Measurements from ENCODE around the gene OR51S1. TPM values are rescaled to one million over a fixed set of nuclear protein-coding genes. Genes with fewer than 3 reads are reported as not detected.
A peak's percentile ranks its signal among the peaks of the same experiment; 100 is the strongest.
"Not testable (repeated sequence)": the region's sequence is repeated elsewhere in the genome, so short reads cannot be mapped to it uniquely, and the experiment has no call there.

The OR51S1 gene
- total and polyA plus RNA-seq, 12 donors, result not detected

- ATAC-seq, result no peak
- TF ChIP-seq, protein P1, sequence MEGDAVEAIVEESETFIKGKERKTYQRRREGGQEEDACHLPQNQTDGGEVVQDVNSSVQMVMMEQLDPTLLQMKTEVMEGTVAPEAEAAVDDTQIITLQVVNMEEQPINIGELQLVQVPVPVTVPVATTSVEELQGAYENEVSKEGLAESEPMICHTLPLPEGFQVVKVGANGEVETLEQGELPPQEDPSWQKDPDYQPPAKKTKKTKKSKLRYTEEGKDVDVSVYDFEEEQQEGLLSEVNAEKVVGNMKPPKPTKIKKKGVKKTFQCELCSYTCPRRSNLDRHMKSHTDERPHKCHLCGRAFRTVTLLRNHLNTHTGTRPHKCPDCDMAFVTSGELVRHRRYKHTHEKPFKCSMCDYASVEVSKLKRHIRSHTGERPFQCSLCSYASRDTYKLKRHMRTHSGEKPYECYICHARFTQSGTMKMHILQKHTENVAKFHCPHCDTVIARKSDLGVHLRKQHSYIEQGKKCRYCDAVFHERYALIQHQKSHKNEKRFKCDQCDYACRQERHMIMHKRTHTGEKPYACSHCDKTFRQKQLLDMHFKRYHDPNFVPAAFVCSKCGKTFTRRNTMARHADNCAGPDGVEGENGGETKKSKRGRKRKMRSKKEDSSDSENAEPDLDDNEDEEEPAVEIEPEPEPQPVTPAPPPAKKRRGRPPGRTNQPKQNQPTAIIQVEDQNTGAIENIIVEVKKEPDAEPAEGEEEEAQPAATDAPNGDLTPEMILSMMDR (IDR thresholded peaks at IDR 0.05), result no peak
- 69 to 84% methylated on average over 4 of the region's 4 CpGs for WGBS, 2 donors
- H3K27ac ChIP-seq, result no peak overlapping the region
- H3K4me1 ChIP-seq, result no peaks in the 10 kb centered on the region
- no peaks in the 10 kb centered on the region for H3K36me3 ChIP-seq
- intact Hi-C loops (cut with DNase I), result no loop called here
- H3K9me3 ChIP-seq, result no peaks in the 10 kb centered on the region
- H3K27me3 ChIP-seq, result no peaks in the 10 kb centered on the region
- H3K4me3 ChIP-seq, result no peak overlapping the region
- DNase-seq, result no peak
Measured at GRCh38 chr11:4881188-4881587, 32.2 kb upstream of the OR51S1 start.

DNA sequence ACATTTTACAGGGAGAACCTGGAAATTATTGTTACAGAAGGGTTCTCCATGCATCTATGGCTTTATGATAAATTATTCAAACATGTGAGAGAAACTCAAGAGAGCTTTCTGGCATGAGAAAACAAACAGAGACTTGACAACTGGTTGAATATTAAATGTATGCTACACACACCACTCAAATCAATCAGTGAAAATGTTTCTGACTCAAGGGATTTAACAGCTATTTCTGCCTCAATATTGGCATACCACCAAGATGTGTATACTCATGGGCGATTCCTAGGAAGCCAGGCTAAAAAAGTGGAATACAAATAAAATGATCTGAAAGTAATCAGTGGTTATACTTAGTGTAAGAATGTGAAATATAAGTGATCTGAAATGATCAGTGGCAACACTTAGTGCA lies 16.8 kb upstream of the OR51S1 start:
- no peak overlapping the region for H3K27ac ChIP-seq
- no peak overlapping the region for H3K4me3 ChIP-seq
- no peak for ATAC-seq
- H3K4me1 ChIP-seq, result peaks cover 0 to 7% (median 0%) of the 10 kb centered on the region in 9 donors
- intact Hi-C loops (cut with DNase I), result no loop called here
- peaks cover 0 to 16% (median 0%) of the 10 kb centered on the region in 11 donors for H3K9me3 ChIP-seq
- 22 to 23% methylated on average over 1 of the region's 1 CpG for WGBS, 2 donors
- no peaks in the 10 kb centered on the region for H3K36me3 ChIP-seq
- H3K27me3 ChIP-seq, result no peaks in the 10 kb centered on the region
- TF ChIP-seq, protein P1 (IDR thresholded peaks at IDR 0.05), result no peak
- DNase-seq, result no peak

DNA sequence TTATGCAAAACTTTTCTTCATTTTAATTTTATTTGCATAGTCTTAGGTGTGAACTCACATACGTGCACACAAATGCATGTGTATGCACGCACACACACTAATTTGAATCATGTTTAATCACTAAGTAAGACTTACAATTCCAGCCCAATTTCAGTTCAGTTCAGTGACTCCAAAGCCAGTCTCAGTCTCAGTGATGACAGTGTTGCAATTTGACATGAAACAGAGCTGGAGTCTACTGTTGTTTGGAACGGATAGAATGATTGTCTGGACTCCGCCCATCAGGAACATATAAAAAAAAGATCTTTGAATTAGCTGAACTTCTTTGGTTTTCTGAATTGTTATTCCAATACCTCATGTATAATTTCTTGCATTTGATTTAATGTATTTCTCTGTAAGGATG lies 14.9 kb upstream of the OR51S1 start:
- no peak for DNase-seq
- Histone ChIP-seq H3K36me3 (no peaks in the 10 kb centered on the region), H3K4me3 (no peak overlapping the region), H3K4me1 (peaks cover 0 to 7% (median 0%) of the 10 kb centered on the region in 9 donors), H3K27me3 (no peaks in the 10 kb centered on the region), H3K27ac (no peak overlapping the region), H3K9me3 (peaks cover 0 to 16% (median 0%) of the 10 kb centered on the region in 11 donors)
- ATAC-seq, result peak in 3 of 8 donors; percentile 52 to 75 (median 70)
- TF ChIP-seq, protein P1 (IDR thresholded peaks at IDR 0.05), result no peak
- intact Hi-C loops (cut with DNase I), result no loop called here
- whole genome bisulfite sequencing, 2 donors, result 27 to 43% methylated on average over 4 of the region's 4 CpGs

- TF ChIP-seq, protein P1 (IDR thresholded peaks at IDR 0.05), result no peak
- intact Hi-C loops (cut with DNase I), result no loop called here
- no peaks in the 10 kb centered on the region for H3K27me3 ChIP-seq
- no peak overlapping the region for H3K4me3 ChIP-seq
- peaks cover 0 to 7% (median 0%) of the 10 kb centered on the region in 9 donors for H3K4me1 ChIP-seq
- H3K27ac ChIP-seq, result no peak overlapping the region
- ATAC-seq (no peak), DNase-seq (no peak)
- no peaks in the 10 kb centered on the region for H3K36me3 ChIP-seq
- H3K9me3 ChIP-seq, result peaks cover 0 to 13% (median 0%) of the 10 kb centered on the region in 11 donors
Measured at GRCh38 chr11:4862447-4863236, 13.6 kb upstream of the OR51S1 start.

DNA sequence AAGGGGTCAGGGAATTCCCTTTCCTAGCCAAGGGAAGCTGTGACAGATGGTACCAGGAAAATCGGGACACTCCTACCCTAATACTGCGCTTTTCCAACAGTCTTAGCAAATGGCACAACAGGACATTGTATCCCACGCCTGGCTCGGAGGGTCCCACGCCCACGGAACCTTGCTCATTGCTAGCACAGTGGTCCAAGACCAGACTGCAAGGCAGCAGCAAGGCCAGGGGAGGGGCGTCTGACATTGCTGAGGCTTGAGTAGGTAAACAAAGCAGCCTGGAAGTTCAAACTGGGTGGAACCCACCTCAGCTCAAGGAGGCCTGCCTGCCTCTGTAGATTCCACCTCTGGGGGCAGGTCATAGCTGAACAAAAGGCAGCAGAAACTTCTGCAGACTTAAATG lies 5.3 kb upstream of the OR51S1 start:
- H3K27me3 ChIP-seq; ATAC-seq; H3K27ac ChIP-seq; H3K36me3 ChIP-seq; H3K9me3 ChIP-seq; H3K4me1 ChIP-seq; intact Hi-C loops (cut with DNase I); DNase-seq; H3K4me3 ChIP-seq: not testable (repeated sequence)
- 91 to 93% methylated on average over 7 of the region's 7 CpGs for WGBS, 2 donors
